A549 (cell line): ENCODE data around the gene MORC2. TPM values are rescaled to one million over a fixed set of nuclear protein-coding genes. Genes with fewer than 3 reads are reported as not detected.

ENCODE experiments used
- ATAC-seq, 2 experiments: fragments of 200-7000 bp in 1 of 2; fragments of >200 bp in 1 of 2; cut with Nextera tagmentation in 1 of 2; cut with Tn5 transposase in 1 of 2; 3 replicates each; pipeline versions ENCODE4 v1.8.0 to v1.9.1; 2018 to 2020; ENCODE audit warnings: mild to moderate bottlenecking in 1 of 2, moderate library complexity in 1 of 2
- CTCF ChIA-PET: fragments of 300-600 bp; sonication (Branson Sonifier 250); formaldehyde crosslinking; extraction: SDS; loops from one replicate; lab custom pipeline; 2021; ENCODE audit warnings: antibody characterized with exemption, inconsistent platforms; lab: Yijun Ruan, JAX
- POLR2A ChIA-PET: fragments of 350-600 bp; formaldehyde crosslinking; extraction: SDS; loops from one replicate; lab custom pipeline; 2021; ENCODE audit warnings: antibody characterized with exemption, inconsistent platforms; lab: Yijun Ruan, JAX
- DNase-seq, 2 experiments: peaks; one replicate each; pipeline versions ENCODE4 v3.0.0 to v3.0.0-alpha.2; 2011 to 2016; ENCODE audit warnings: low read depth in 1 of 2, low spot score in 1 of 2
- FAIRE-seq: peaks from 2 replicates; lab custom pipeline; 2011; peaks lifted over from hg19 to GRCh38; lab: Jason Lieb, UNC
- H3K27ac ChIP-seq, 2 experiments: fragments of >200 bp; sonication (Bioruptor Twin); formaldehyde crosslinking; 3 replicates each; pipeline ENCODE4 v1.5.1; 2016 to 2017
- H3K4me1 ChIP-seq: fragments of >200 bp; sonication (Bioruptor Twin); formaldehyde crosslinking; 3 replicates; pipeline ENCODE4 v1.6.1; 2016
- H3K4me2 ChIP-seq: fragments of >200 bp; sonication (Bioruptor Twin); formaldehyde crosslinking; 3 replicates; pipeline ENCODE4 v1.6.1; 2016
- H3K4me3 ChIP-seq: fragments of >200 bp; sonication (Bioruptor Twin); formaldehyde crosslinking; 3 replicates; pipeline ENCODE4 v1.5.1; 2016
- H3K9me3 ChIP-seq: fragments of >200 bp; sonication (Bioruptor Twin); formaldehyde crosslinking; 3 replicates; pipeline ENCODE4 v1.6.1; 2016
- BHLHE40 ChIP-seq: IDR thresholded peaks from 2 replicates; pipeline ENCODE4 v1.6.1; 2012; ENCODE audit warnings: low read depth, low read length, inconsistent platforms
- CBX2 ChIP-seq: fragments of 200-600 bp; sonication (generic); IDR thresholded peaks from 2 replicates; pipeline ENCODE4 v1.6.1; 2016; ENCODE audit warnings: low read depth, mild to moderate bottlenecking, borderline replicate concordance
- CBX8 ChIP-seq: fragments of 200-600 bp; sonication (generic); IDR thresholded peaks from 2 replicates; pipeline ENCODE4 v1.6.1; 2016
- CHD2 ChIP-seq: fragments of 150-350 bp; IDR thresholded peaks from 2 replicates; pipeline ENCODE4 v1.6.1; 2014; ENCODE audit warnings: low read length; ENCODE audit not compliant: partially characterized antibody
- CHD4 ChIP-seq: fragments of 200-600 bp; sonication (generic); IDR thresholded peaks from 2 replicates; pipeline ENCODE4 v1.6.1; 2016; ENCODE audit warnings: antibody characterized with exemption, mild to moderate bottlenecking, borderline replicate concordance
- E2F6 ChIP-seq: IDR thresholded peaks from 2 replicates; pipeline ENCODE4 v1.6.1; 2012; ENCODE audit warnings: low read depth, borderline replicate concordance
- EHF ChIP-seq: fragments of 250-450 bp; sonication (Bioruptor Pico); IDR thresholded peaks from 2 replicates; pipeline ENCODE4 v1.5.0; 2020; ENCODE audit warnings: mild to moderate bottlenecking
- EP300 ChIP-seq, 2 experiments: fragments of >200 bp; sonication (Bioruptor Twin); formaldehyde crosslinking; IDR thresholded peaks; 2 replicates in 1 of 2; 3 replicates in 1 of 2; pipeline ENCODE4 v1.6.1; 2016 to 2017
- ESRRA ChIP-seq: fragments of 150-350 bp; IDR thresholded peaks from 2 replicates; pipeline ENCODE4 v1.6.1; 2014; ENCODE audit warnings: mild to moderate bottlenecking, low read length, borderline replicate concordance
- FOXS1 ChIP-seq: fragments of 250-450 bp; sonication (Bioruptor Pico); IDR thresholded peaks from 2 replicates; pipeline ENCODE4 v1.5.0; 2020; ENCODE audit warnings: mild to moderate bottlenecking, moderate library complexity
- KDM1A ChIP-seq: fragments of 200-600 bp; sonication (generic); IDR thresholded peaks from 2 replicates; pipeline ENCODE4 v1.6.1; 2016; ENCODE audit warnings: low read depth, mild to moderate bottlenecking
- KDM5A ChIP-seq: fragments of 200-600 bp; sonication (generic); IDR thresholded peaks from 2 replicates; pipeline ENCODE4 v1.6.1; 2016; ENCODE audit warnings: antibody characterized with exemption, mild to moderate bottlenecking
- NPAS2 ChIP-seq: fragments of 250-450 bp; sonication (Bioruptor Pico); IDR thresholded peaks from 2 replicates; pipeline ENCODE4 v1.8.0; 2022; ENCODE audit warnings: mild to moderate bottlenecking, moderate library complexity, borderline replicate concordance
- NR3C1 ChIP-seq: fragments of >200 bp; sonication (Bioruptor Twin); formaldehyde crosslinking; IDR thresholded peaks from 3 replicates; pipeline ENCODE4 v1.6.1; 2017
- PHF8 ChIP-seq: fragments of 200-600 bp; sonication (generic); IDR thresholded peaks from 2 replicates; pipeline ENCODE4 v1.6.1; 2016; ENCODE audit warnings: low read depth, mild to moderate bottlenecking, antibody characterized with exemption, moderate library complexity, borderline replicate concordance
- POLR2A ChIP-seq: IDR thresholded peaks from 2 replicates; pipeline ENCODE4 v1.6.1; 2012; ENCODE audit warnings: mild to moderate bottlenecking, low read length
- RARB ChIP-seq: fragments of 250-450 bp; sonication (Bioruptor Pico); IDR thresholded peaks from 2 replicates; pipeline ENCODE4 v1.8.0; 2021; ENCODE audit warnings: mild to moderate bottlenecking, moderate library complexity
- RCOR1 ChIP-seq: fragments of 150-350 bp; IDR thresholded peaks from 2 replicates; pipeline ENCODE4 v1.6.1; 2014; ENCODE audit warnings: antibody characterized with exemption, low read length, low read depth
- SMC3 ChIP-seq: fragments of >200 bp; sonication (Bioruptor Twin); formaldehyde crosslinking; IDR thresholded peaks from 3 replicates; pipeline ENCODE4 v1.6.1; 2018; ENCODE audit warnings: inconsistent platforms
- SREBF2 ChIP-seq: fragments of 450-650 bp; IDR thresholded peaks from 2 replicates; pipeline ENCODE4 v1.6.1; 2014; ENCODE audit warnings: mild to moderate bottlenecking, moderate library complexity
- TFCP2L1 ChIP-seq: fragments of 250-450 bp; sonication (Bioruptor Pico); IDR thresholded peaks from 2 replicates; pipeline ENCODE4 v1.5.0; 2021; ENCODE audit warnings: mild to moderate bottlenecking
- USF2 ChIP-seq: fragments of 450-650 bp; IDR thresholded peaks from 2 replicates; pipeline ENCODE4 v1.6.1; 2014; ENCODE audit warnings: antibody characterized with exemption
- ZNF302 ChIP-seq: fragments of 250-450 bp; sonication (Bioruptor Pico); IDR thresholded peaks from 2 replicates; pipeline ENCODE4 v1.9.0; 2021; ENCODE audit warnings: inconsistent platforms, mild to moderate bottlenecking, moderate library complexity
- ZSCAN20 ChIP-seq: fragments of 250-450 bp; sonication (Bioruptor Pico); IDR thresholded peaks from 2 replicates; pipeline ENCODE4 v1.8.0; 2022; ENCODE audit warnings: mild to moderate bottlenecking, moderate library complexity
- WGBS: methylation state at CpG from one replicate; pipeline ENCODE4 v1.1.6; 2017; ENCODE audit errors: missing lambda C conversion rate; 5-methylcytosine and 5-hydroxymethylcytosine counted together
- polyA plus RNA-seq, 4 experiments: library from polyadenylated mRNA; depleted of rRNA in 3 of 4; stranded (reverse); fragments of >200 nt; fragmentation: RNase III in 1 of 4; extraction: RNeasy Plus Mini Kit Qiagen cat#74134 plus additional on column Dnase treatment in 1 of 4; gene quantifications; 2 replicates in 3 of 4; 3 replicates in 1 of 4; pipeline ENCODE4 v1.2.3, GENCODE V29; 2011 to 2017
- TF ChIP-seq, protein P1 (sequence below): fragments of 150-350 bp; IDR thresholded peaks from 2 replicates; pipeline ENCODE4 v1.6.1; 2014; ENCODE audit warnings: low read depth, mild to moderate bottlenecking, low read length
- TF ChIP-seq, protein P2 (sequence below): fragments of >200 bp; sonication (Bioruptor Twin); formaldehyde crosslinking; IDR thresholded peaks from 2 replicates; pipeline ENCODE4 v1.6.1; 2016
- TF ChIP-seq, protein P3 (sequence below): IDR thresholded peaks from 2 replicates; pipeline ENCODE4 v1.6.1; 2012

Gene MORC2
- polyA plus RNA-seq, 2 of the 4 experiments (the other 2 are of a cell fraction), result 14.8 to 16.0 TPM

DNA sequence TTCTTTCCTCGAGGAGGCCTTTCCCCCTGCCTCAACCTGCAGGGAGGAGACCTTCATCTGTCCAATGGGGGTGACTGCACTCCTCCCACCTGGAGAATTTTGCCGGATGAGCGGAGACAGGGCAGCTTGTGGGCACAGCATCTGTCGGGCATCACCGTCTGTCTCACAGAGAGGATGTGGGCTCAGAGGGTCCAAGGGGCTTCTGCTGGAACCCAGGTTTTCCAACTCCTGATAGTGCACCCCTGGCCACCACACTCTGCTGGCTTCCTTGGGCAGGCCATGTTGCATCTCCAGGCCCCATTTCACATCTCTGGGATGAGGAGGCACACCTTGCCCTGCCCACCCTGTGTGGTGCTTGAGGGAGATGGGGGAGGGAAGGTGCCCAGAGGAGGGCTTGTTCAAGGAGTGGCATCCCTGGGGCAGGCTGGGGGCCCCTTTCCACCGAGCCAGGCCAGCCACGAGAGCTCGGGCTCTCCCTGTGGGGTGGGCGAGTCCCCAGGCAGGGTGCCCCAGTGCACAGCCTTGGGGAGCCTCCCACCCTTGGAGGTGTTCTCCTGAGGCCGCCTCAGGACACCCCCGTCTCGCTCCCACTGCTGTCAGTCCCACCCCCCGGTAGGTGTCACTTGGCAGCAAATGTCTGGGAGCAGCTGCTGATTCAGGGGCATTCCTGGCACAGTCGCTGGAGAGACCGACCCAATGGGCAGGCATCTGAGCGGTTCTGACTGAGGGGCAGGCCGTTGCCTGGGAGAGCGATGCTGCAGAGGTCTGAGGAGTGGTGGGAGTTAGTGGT lies 84.2 kb downstream of the MORC2 start:
- no peak for TF ChIP-seq CHD2
- TF ChIP-seq CBX8, result no peak
- no peak for TF ChIP-seq TFCP2L1 (CRISPR knock-in tag)
- no peak for TF ChIP-seq KDM5A
- TF ChIP-seq RARB, result no peak
- TF ChIP-seq, protein P1, sequence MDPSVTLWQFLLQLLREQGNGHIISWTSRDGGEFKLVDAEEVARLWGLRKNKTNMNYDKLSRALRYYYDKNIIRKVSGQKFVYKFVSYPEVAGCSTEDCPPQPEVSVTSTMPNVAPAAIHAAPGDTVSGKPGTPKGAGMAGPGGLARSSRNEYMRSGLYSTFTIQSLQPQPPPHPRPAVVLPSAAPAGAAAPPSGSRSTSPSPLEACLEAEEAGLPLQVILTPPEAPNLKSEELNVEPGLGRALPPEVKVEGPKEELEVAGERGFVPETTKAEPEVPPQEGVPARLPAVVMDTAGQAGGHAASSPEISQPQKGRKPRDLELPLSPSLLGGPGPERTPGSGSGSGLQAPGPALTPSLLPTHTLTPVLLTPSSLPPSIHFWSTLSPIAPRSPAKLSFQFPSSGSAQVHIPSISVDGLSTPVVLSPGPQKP, result no peak
- TF ChIP-seq E2F6, result no peak
- TF ChIP-seq PHF8, result no peak
- TF ChIP-seq USF2, result no peak
- no peak for TF ChIP-seq CHD4
- TF ChIP-seq NPAS2, result no peak
- POLR2A ChIA-PET, result no interaction called here
- H3K4me1 ChIP-seq, result peaks cover 15% of the 10 kb centered on the region
- no peaks in the 10 kb centered on the region for H3K9me3 ChIP-seq
- no peak overlapping the region for H3K27ac ChIP-seq
- no peak overlapping the region for H3K4me2 ChIP-seq
- no peak for DNase-seq
- no peak for FAIRE-seq
- ATAC-seq, result no peak
- no peak overlapping the region for H3K4me3 ChIP-seq
- CTCF ChIA-PET, result interaction anchor here (0.7 to 1.1 kb wide), 2 partner anchors 17 to 121 kb away, joined by 3 read pairs; no protein-coding TSS in a partner anchor
- WGBS, result 92% methylated on average over 12 of the region's 18 CpGs

DNA sequence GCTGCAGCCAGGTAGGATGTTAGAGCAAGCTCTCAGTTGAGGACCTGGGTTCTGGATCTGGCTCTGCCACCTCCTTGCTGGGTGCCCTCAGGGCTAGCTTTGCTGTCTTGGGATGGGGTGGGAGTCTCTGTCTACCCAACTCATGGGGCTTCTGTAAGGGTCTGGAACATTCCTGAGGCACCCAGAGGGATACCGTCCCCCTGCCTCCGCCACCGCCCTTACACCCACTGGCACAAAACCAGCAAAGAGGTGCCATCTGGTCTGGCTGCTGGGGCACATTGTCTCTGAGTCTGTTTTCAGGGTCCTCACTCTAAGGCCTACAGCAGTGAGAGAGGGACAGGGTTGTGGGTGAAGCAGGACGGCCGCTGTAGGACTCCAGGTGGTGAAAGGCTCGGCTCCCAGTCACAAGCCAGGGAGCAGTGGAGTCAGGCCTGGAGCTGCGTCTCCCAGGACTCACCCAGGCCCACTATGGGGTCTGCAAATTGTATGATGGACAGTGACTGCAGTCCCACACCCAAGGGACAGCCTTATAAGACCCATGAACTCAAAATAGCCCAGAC lies 84.9 kb downstream of the MORC2 start:
- TF ChIP-seq SREBF2, result no peak
- TF ChIP-seq EHF (CRISPR knock-in tag), result no peak
- TF ChIP-seq CBX2, result no peak
- no peak for TF ChIP-seq ZNF302 (CRISPR knock-in tag)
- TF ChIP-seq, protein P2, sequence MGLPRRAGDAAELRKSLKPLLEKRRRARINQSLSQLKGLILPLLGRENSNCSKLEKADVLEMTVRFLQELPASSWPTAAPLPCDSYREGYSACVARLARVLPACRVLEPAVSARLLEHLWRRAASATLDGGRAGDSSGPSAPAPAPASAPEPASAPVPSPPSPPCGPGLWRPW, result no peak
- no peak for TF ChIP-seq ESRRA
- TF ChIP-seq BHLHE40, result no peak
- TF ChIP-seq FOXS1 (CRISPR knock-in tag), result no peak
- TF ChIP-seq, protein P3, sequence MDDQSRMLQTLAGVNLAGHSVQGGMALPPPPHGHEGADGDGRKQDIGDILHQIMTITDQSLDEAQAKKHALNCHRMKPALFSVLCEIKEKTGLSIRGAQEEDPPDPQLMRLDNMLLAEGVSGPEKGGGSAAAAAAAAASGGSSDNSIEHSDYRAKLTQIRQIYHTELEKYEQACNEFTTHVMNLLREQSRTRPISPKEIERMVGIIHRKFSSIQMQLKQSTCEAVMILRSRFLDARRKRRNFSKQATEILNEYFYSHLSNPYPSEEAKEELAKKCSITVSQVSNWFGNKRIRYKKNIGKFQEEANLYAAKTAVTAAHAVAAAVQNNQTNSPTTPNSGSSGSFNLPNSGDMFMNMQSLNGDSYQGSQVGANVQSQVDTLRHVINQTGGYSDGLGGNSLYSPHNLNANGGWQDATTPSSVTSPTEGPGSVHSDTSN, result no peak
- no peak for TF ChIP-seq POLR2A
- no peak for TF ChIP-seq ZSCAN20 (CRISPR knock-in tag)
- TF ChIP-seq RCOR1, result no peak
- TF ChIP-seq EP300 (IDR thresholded peaks at IDR 0.05), result no peak
- no peak for TF ChIP-seq NR3C1
- no peak for TF ChIP-seq SMC3
- TF ChIP-seq KDM1A, result no peak
- TF ChIP-seq PHF8, result no peak
- TF ChIP-seq, all 56 proteins: peak for 0
- Histone ChIP-seq H3K4me3 (no peak overlapping the region), H3K9me3 (no peaks in the 10 kb centered on the region), H3K4me2 (no peak overlapping the region), H3K27ac (no peak overlapping the region), H3K4me1 (peaks cover 15% of the 10 kb centered on the region)
- CTCF ChIA-PET, result interaction anchor here (0.7 kb wide), 1 partner anchor 120 kb away, joined by 3 read pairs; no protein-coding TSS in a partner anchor
- WGBS, result 80% methylated on average over 2 of the region's 7 CpGs
- ATAC-seq, result no peak
- POLR2A ChIA-PET, result no interaction called here
- DNase-seq, result no peak
- FAIRE-seq, result no peak
